ENCODE results near the gene MCC. TPM values are rescaled to one million over a fixed set of nuclear protein-coding genes. Genes with fewer than 3 reads are reported as not detected.

MCC gene
- total RNA-seq, 1 experiment from 2014 or later, result 0.41 TPM

GRCh38 chr5:113178073-113178779, 310.0 kb downstream of the MCC start:
- no peak overlapping the region for H3K27ac ChIP-seq (ENCODE audit: low read length)
- no TSS peak for BruUV-seq (replicated peaks)

GRCh38 chr5:113177225-113177624, 311.0 kb downstream of the MCC start:
- no TSS peak for BruUV-seq (replicated peaks)
- intact Hi-C loops (cut with micrococcal nuclease; ENCODE audit: unreplicated experiment), result no loop called here
- DNase-seq (ENCODE audit: low read depth, low spot score), result no peak
- no peak for ATAC-seq
- in situ Hi-C loops (cut with HindIII; ENCODE audit: low pct_unique_long_range_greater_than_20kb, low sequenced_read_pairs), result no loop called here
- Histone ChIP-seq H3K4me3 (ENCODE audit: low read depth in 2 of 2, low read length in 2 of 2) (no peak overlapping the region), H3K9me3 (ENCODE audit: control insufficient read depth, insufficient read depth, low read depth, low read length) (no peaks in the 10 kb centered on the region), H3K27ac (ENCODE audit: low read length) (no peak overlapping the region), H3K27me3 (ENCODE audit: control insufficient read depth, insufficient read depth, low read length) (peaks cover 9% of the 10 kb centered on the region; the same call in 1 of the 2 replicates), H3K36me3 (ENCODE audit: control insufficient read depth, insufficient read depth, low read length) (no peaks in the 10 kb centered on the region), H3K4me1 (ENCODE audit: control insufficient read depth, insufficient read depth, low read length) (no peaks in the 10 kb centered on the region)
- TF ChIP-seq CTCF (IDR thresholded peaks at IDR 0.05) (no peak), REST (IDR thresholded peaks at IDR 0.05; ENCODE audit: insufficient read depth in 1 of 2, low read depth in 2 of 2, low read length in 1 of 2) (no peak), SIN3A (IDR thresholded peaks at IDR 0.05; ENCODE audit: borderline replicate concordance, insufficient read depth, low read depth, low read length) (no peak), POLR2AphosphoS5 (IDR thresholded peaks at IDR 0.05; ENCODE audit: low read depth, low read length) (no peak), TCF7L2 (IDR thresholded peaks at IDR 0.05; ENCODE audit: low read depth, low read length) (no peak)
- ChIA-PET POLR2A (no interaction called here), CTCF (no interaction called here)

More at GRCh38 chr5:113178073-113178779, 310.0 kb downstream of the MCC start:
- peaks cover 3% of the 10 kb centered on the region; the same call in 1 of the 2 replicates for H3K27me3 ChIP-seq (ENCODE audit: control insufficient read depth, insufficient read depth, low read length)
- TF ChIP-seq POLR2AphosphoS5 (IDR thresholded peaks at IDR 0.05; ENCODE audit: low read depth, low read length) (no peak), REST (IDR thresholded peaks at IDR 0.05; ENCODE audit: insufficient read depth in 1 of 2, low read depth in 2 of 2, low read length in 1 of 2) (no peak), CTCF (IDR thresholded peaks at IDR 0.05) (no peak), TCF7L2 (IDR thresholded peaks at IDR 0.05; ENCODE audit: low read depth, low read length) (no peak), SIN3A (IDR thresholded peaks at IDR 0.05; ENCODE audit: borderline replicate concordance, insufficient read depth, low read depth, low read length) (no peak)
- POLR2A ChIA-PET, result no interaction called here
- ATAC-seq, result no peak
- intact Hi-C loops (cut with micrococcal nuclease; ENCODE audit: unreplicated experiment), result no loop called here
- CTCF ChIA-PET, result no interaction called here
- H3K4me1 ChIP-seq (ENCODE audit: control insufficient read depth, insufficient read depth, low read length), result no peaks in the 10 kb centered on the region
- in situ Hi-C loops (cut with HindIII; ENCODE audit: low pct_unique_long_range_greater_than_20kb, low sequenced_read_pairs), result no loop called here
- H3K36me3 ChIP-seq (ENCODE audit: control insufficient read depth, insufficient read depth, low read length), result no peaks in the 10 kb centered on the region
- no peaks in the 10 kb centered on the region for H3K9me3 ChIP-seq (ENCODE audit: control insufficient read depth, insufficient read depth, low read depth, low read length)
- DNase-seq (ENCODE audit: low read depth, low spot score), result no peak
- H3K4me3 ChIP-seq (ENCODE audit: low read depth in 2 of 2, low read length in 2 of 2), result no peak overlapping the region

Data from Panc1 (cell line).